HG03095 (cell line): ENCODE results near the gene NPBWR2.
"Not testable (repeated sequence)": the region's sequence is repeated elsewhere in the genome, so short reads cannot be mapped to it uniquely, and the experiment has no call there.

Source experiments
- ATAC-seq: cut with Tn5 transposase; IDR thresholded peaks from one replicate; pipeline ENCODE4 v1.9.1; 2021; ENCODE audit warnings: moderate library complexity; ENCODE audit not compliant: unreplicated experiment

Gene NPBWR2

GRCh38 chr20:64144144-64144912 is 37.0 kb upstream of the NPBWR2 start:
- no peak for ATAC-seq

GRCh38 chr20:64143018-64143801 is 35.8 kb upstream of the NPBWR2 start:
- ATAC-seq = no peak

- ATAC-seq = no peak
These were observed 35.2 kb upstream of the NPBWR2 start for GRCh38 chr20:64142590-64142989.

- ATAC-seq = no peak
These were observed 33.6 kb upstream of the NPBWR2 start for GRCh38 chr20:64140956-64141355.

GRCh38 chr20:64140061-64140931 is 32.9 kb upstream of the NPBWR2 start:
- ATAC-seq = no peak

- ATAC-seq = no peak
These were observed 32.1 kb upstream of the NPBWR2 start for GRCh38 chr20:64139199-64140060.

GRCh38 chr20:64138276-64138815 is 31.0 kb upstream of the NPBWR2 start:
- no peak for ATAC-seq

- no peak for ATAC-seq
These were observed 30.2 kb upstream of the NPBWR2 start for GRCh38 chr20:64137598-64138031.

GRCh38 chr20:64136004-64136710 is 28.8 kb upstream of the NPBWR2 start:
- ATAC-seq = no peak

- ATAC-seq = not testable (repeated sequence)
These were observed 27.4 kb upstream of the NPBWR2 start for GRCh38 chr20:64134744-64135143.

- ATAC-seq = no peak
These were observed 26.6 kb upstream of the NPBWR2 start for GRCh38 chr20:64133951-64134407.

GRCh38 chr20:64131406-64131805 is 24.0 kb upstream of the NPBWR2 start:
- no peak for ATAC-seq

- no peak for ATAC-seq
These were observed 23.5 kb upstream of the NPBWR2 start for GRCh38 chr20:64130876-64131275.

- no peak for ATAC-seq
These were observed 22.9 kb upstream of the NPBWR2 start for GRCh38 chr20:64130271-64130670.

- no peak for ATAC-seq
These were observed 21.9 kb upstream of the NPBWR2 start for GRCh38 chr20:64129146-64129782.

- not testable (repeated sequence) for ATAC-seq
These were observed 16.2 kb upstream of the NPBWR2 start for GRCh38 chr20:64123517-64123916.

GRCh38 chr20:64122927-64123326 is 15.6 kb upstream of the NPBWR2 start:
- not testable (repeated sequence) for ATAC-seq

GRCh38 chr20:64121586-64121985 is 14.2 kb upstream of the NPBWR2 start:
- no peak for ATAC-seq
